Stomach (tissue), 9 donors: Measurements from ENCODE around the gene ARHGAP21. TPM values are rescaled to one million over a fixed set of nuclear protein-coding genes. Genes with fewer than 3 reads are reported as not detected.
A peak's percentile ranks its signal among the peaks of the same experiment; 100 is the strongest.

Source experiments
- DNase-seq, 2 donors: peaks; one replicate each; pipeline versions ENCODE4 v3.0.0 to v3.0.0-alpha.2; 2013 to 2019
- H3K27ac ChIP-seq, 5 donors: fragments of 200-600 bp in 4 of 5; sonication (generic) in 4 of 5; one replicate each; pipeline ENCODE4 v1.5.1; 2013 to 2019; ENCODE audit warnings: mild to moderate bottlenecking in 1 of 5, moderate library complexity in 1 of 5
- H3K27me3 ChIP-seq, 3 donors: fragments of 200-600 bp; sonication (generic); one replicate each; pipeline ENCODE4 v1.5.1; 2017 to 2019; ENCODE audit warnings: mixed run types in 1 of 3
- H3K36me3 ChIP-seq, 4 donors: fragments of 200-600 bp; sonication (generic); 1 replicate in 3 of 4; 2 replicates in 1 of 4; pipeline ENCODE4 v1.5.1; 2016 to 2019
- H3K4me1 ChIP-seq, 4 donors: fragments of 200-600 bp; sonication (generic); one replicate each; pipeline ENCODE4 v1.5.1; 2016 to 2019
- H3K4me3 ChIP-seq, 4 donors: fragments of 200-600 bp; sonication (generic) in 3 of 4; one replicate each; pipeline ENCODE4 v1.5.1; 2016 to 2019; ENCODE audit warnings: mild to moderate bottlenecking in 1 of 4
- H3K9me3 ChIP-seq, 4 donors: fragments of 200-600 bp; sonication (generic); one replicate each; pipeline ENCODE4 v1.5.1; 2016 to 2019
- EP300 ChIP-seq: sonication (generic); formaldehyde crosslinking; IDR thresholded peaks from one replicate; pipeline ENCODE4 v1.6.1; 2017; ENCODE audit warnings: antibody characterized with exemption
- POLR2A ChIP-seq, 4 donors: fragments of 450-650 bp; IDR thresholded peaks; one replicate each; pipeline ENCODE4 v1.6.1; 2016; ENCODE audit warnings: antibody characterized with exemption in 4 of 4, control low read depth in 2 of 4, mild to moderate bottlenecking in 1 of 4, moderate library complexity in 1 of 4
- POLR2AphosphoS5 ChIP-seq, 3 donors: sonication (generic); formaldehyde crosslinking; IDR thresholded peaks; one replicate each; pipeline ENCODE4 v1.6.1; 2016; ENCODE audit warnings: antibody characterized with exemption in 3 of 3
- WGBS, 5 donors: extraction: QIAGEN DNeasy Blood & Tissue Kit in 3 of 5; methylation state at CpG; one replicate each; pipeline versions ENCODE4 v1.1.5 to v1.1.7; 2013 to 2018; 5-methylcytosine and 5-hydroxymethylcytosine counted together
- intact Hi-C: fragments of 100-400 bp; cut with DNase I; formaldehyde crosslinking; loops from one replicate; pipeline ENCODE4 v1.15.1; 2023; ENCODE audit warnings: low total_unique reads
- polyA plus RNA-seq, 3 donors: library from polyadenylated mRNA; stranded (reverse); fragments of 200-250 nt; gene quantifications; one replicate each; pipeline ENCODE4 v1.2.3, GENCODE V29; 2013
- total RNA-seq, 5 donors: library from RNA; depleted of rRNA; stranded (reverse); fragments of >200 nt; gene quantifications; one replicate each; pipeline versions ENCODE4 v1.1.0 to v1.2.3, GENCODE V29; 2014 to 2016
- TF ChIP-seq, protein P1 (sequence below), 7 experiments: fragments of 450-650 bp in 4 of 7; fragments of 200-600 bp in 3 of 7; sonication (generic) in 3 of 7; IDR thresholded peaks; one replicate each; pipeline ENCODE4 v1.5.1; 2016 to 2019; ENCODE audit warnings: antibody characterized with exemption in 7 of 7, control low read depth in 2 of 7, mild to moderate bottlenecking in 1 of 7
- donor health status: healthy with polysubstance abuse.
- donor health status: Bipolar disorder and iron deficiency.
- donor health status: healthy.

The ARHGAP21 gene
- total and polyA plus RNA-seq, 8 donors = 12.7 to 166 (median 52.8) TPM

- H3K4me3 ChIP-seq = no peak overlapping the region
- TF ChIP-seq POLR2AphosphoS5 (IDR thresholded peaks at IDR 0.05) (no peak), POLR2A (IDR thresholded peaks at IDR 0.05) (no peak), EP300 (no peak)
- TF ChIP-seq, protein P1, sequence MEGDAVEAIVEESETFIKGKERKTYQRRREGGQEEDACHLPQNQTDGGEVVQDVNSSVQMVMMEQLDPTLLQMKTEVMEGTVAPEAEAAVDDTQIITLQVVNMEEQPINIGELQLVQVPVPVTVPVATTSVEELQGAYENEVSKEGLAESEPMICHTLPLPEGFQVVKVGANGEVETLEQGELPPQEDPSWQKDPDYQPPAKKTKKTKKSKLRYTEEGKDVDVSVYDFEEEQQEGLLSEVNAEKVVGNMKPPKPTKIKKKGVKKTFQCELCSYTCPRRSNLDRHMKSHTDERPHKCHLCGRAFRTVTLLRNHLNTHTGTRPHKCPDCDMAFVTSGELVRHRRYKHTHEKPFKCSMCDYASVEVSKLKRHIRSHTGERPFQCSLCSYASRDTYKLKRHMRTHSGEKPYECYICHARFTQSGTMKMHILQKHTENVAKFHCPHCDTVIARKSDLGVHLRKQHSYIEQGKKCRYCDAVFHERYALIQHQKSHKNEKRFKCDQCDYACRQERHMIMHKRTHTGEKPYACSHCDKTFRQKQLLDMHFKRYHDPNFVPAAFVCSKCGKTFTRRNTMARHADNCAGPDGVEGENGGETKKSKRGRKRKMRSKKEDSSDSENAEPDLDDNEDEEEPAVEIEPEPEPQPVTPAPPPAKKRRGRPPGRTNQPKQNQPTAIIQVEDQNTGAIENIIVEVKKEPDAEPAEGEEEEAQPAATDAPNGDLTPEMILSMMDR (IDR thresholded peaks at IDR 0.05) = no peak
- peaks cover 0 to 4% (median 0%) of the 10 kb centered on the region in 3 donors for H3K27me3 ChIP-seq
- no peak overlapping the region for H3K27ac ChIP-seq
- 47 to 58% (median 50%) methylated on average over 7 of the region's 7 CpGs for WGBS, 5 donors
- no peaks in the 10 kb centered on the region for H3K4me1 ChIP-seq
- H3K36me3 ChIP-seq = no peaks in the 10 kb centered on the region
- no peak for DNase-seq
- intact Hi-C loops = no loop called here
- H3K9me3 ChIP-seq = no peaks in the 10 kb centered on the region
These were observed 151.7 kb downstream of the ARHGAP21 start for GRCh38 chr10:24571870-24572450.

- no peak for DNase-seq
- Histone ChIP-seq H3K9me3 (no peaks in the 10 kb centered on the region), H3K4me1 (no peaks in the 10 kb centered on the region), H3K36me3 (no peaks in the 10 kb centered on the region), H3K4me3 (no peak overlapping the region), H3K27ac (no peak overlapping the region), H3K27me3 (peaks cover 0 to 4% (median 0%) of the 10 kb centered on the region in 3 donors)
- no peak for TF ChIP-seq POLR2AphosphoS5 (IDR thresholded peaks at IDR 0.05)
- TF ChIP-seq POLR2A (IDR thresholded peaks at IDR 0.05) = no peak
- TF ChIP-seq EP300 = no peak
- TF ChIP-seq, protein P1 (IDR thresholded peaks at IDR 0.05) = no peak
- WGBS, 5 donors = 88 to 95% (median 93%) methylated on average over 9 of the region's 9 CpGs
- intact Hi-C loops = no loop called here
These were observed 152.8 kb downstream of the ARHGAP21 start for GRCh38 chr10:24570658-24571426.

DNA sequence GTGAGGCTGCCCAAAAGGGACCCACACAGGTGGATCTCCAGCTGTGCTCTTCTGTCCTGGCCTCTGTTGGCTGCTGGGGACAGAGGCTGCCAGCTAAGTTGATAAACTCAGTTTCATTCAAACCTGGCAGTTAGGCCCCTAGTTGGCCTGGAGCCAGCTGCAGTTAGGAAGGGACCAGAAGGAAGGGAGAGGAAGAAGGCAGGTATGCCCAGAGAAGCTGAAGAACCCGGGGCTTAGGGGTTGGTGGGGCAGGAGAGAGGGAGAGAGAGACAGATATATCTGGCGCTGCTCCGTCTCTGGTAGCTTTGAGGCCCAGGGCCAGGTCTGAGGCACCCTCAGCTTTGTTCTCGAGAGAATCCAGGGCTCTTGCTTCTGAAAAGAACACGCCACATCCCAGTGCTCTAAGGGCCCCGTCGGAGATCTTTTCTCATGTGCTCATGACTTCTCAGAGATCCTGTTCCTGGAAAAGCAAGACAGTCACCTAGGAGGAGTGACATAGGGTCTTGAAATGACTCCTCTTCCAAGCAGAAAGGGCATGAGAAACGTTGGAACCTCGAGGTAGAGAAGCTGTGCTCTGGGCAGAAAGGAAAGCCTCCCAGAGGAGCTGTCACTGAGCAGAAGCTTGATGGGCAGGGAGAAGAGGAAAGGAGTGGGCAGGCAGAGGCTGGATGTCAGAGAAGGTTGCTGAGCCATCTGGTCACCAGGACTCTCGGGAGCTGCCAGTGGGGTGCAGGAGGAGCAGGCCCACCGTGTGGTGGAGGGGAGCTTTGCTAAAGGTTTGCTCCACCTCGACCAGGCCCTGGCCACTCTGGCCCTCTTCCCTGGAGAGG, 153.6 kb downstream of the ARHGAP21 start:
- DNase-seq = peak in 1 of 2 donors; percentile 43
- H3K4me1 ChIP-seq = no peaks in the 10 kb centered on the region
- WGBS, 5 donors = 67 to 75% (median 68%) methylated on average over 12 of the region's 12 CpGs
- H3K4me3 ChIP-seq = no peak overlapping the region
- H3K27me3 ChIP-seq = peaks cover 0 to 4% (median 0%) of the 10 kb centered on the region in 3 donors
- TF ChIP-seq, protein P1 (IDR thresholded peaks at IDR 0.05) = no peak
- no peak for TF ChIP-seq EP300
- no peak for TF ChIP-seq POLR2AphosphoS5 (IDR thresholded peaks at IDR 0.05)
- H3K9me3 ChIP-seq = no peaks in the 10 kb centered on the region
- no peak overlapping the region for H3K27ac ChIP-seq
- no peaks in the 10 kb centered on the region for H3K36me3 ChIP-seq
- intact Hi-C loops = no loop called here

DNA sequence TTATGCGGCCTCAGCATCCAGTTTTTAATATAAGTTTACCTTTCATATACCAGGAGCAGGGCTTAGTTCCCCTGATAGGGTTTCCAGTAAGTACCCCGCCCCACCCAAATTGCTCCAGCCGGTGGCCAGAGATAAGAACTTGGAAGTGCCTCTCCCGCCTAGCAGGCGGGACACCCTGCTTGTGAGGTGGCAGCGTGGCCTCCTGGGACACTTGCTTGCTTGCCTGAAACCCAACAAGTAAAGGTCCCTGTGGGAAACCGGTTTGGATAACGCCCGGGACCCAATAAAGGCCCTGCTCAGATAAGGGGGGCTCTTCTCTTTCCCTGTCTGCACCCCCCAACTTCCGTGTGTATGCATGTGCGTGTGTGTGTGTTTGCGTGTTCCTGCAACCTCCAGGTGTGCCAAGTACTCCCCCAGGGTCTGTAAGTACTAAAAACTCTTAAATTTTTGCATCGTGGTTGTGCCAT, 154.3 kb downstream of the ARHGAP21 start:
- H3K9me3 ChIP-seq = no peaks in the 10 kb centered on the region
- no peaks in the 10 kb centered on the region for H3K36me3 ChIP-seq
- H3K4me1 ChIP-seq = no peaks in the 10 kb centered on the region
- intact Hi-C loops = no loop called here
- peaks cover 0 to 4% (median 0%) of the 10 kb centered on the region in 3 donors for H3K27me3 ChIP-seq
- H3K27ac ChIP-seq = no peak overlapping the region
- H3K4me3 ChIP-seq = no peak overlapping the region
- DNase-seq = peak; percentile 36 to 55
- WGBS, 5 donors = 34 to 67% (median 51%) methylated on average over 13 of the region's 13 CpGs
- TF ChIP-seq POLR2AphosphoS5 (IDR thresholded peaks at IDR 0.05) = no peak
- TF ChIP-seq, protein P1 (IDR thresholded peaks at IDR 0.05) = no peak
- no peak for TF ChIP-seq POLR2A (IDR thresholded peaks at IDR 0.05)
- no peak for TF ChIP-seq EP300
